H9 (cell line): ENCODE results near the gene RPL37A. TPM values are rescaled to one million over a fixed set of nuclear protein-coding genes. Genes with fewer than 3 reads are reported as not detected.

Source experiments
- DNase-seq: peaks from one replicate; pipeline ENCODE4 v3.0.0-alpha.2; 2017
- H2AFZ ChIP-seq: one replicate; pipeline ENCODE4 v1.6.1; 2013; ENCODE audit warnings: mild to moderate bottlenecking, low read length, control low read depth, moderate library complexity
- H2AK5ac ChIP-seq: 2 replicates; pipeline ENCODE4 v1.6.1; 2013; ENCODE audit warnings: low read length, control low read depth, mixed read lengths; ENCODE audit not compliant: insufficient read length
- H2BK120ac ChIP-seq: one replicate; pipeline ENCODE4 v1.6.1; 2013; ENCODE audit warnings: low read depth, mild to moderate bottlenecking, low read length, control low read depth, inconsistent platforms; ENCODE audit not compliant: poor library complexity, severe bottlenecking
- H2BK12ac ChIP-seq: 2 replicates; pipeline ENCODE4 v1.6.1; 2013; ENCODE audit warnings: low read length, control low read depth, mixed read lengths, low read depth; ENCODE audit not compliant: insufficient read length
- H2BK15ac ChIP-seq: 2 replicates; pipeline ENCODE4 v1.6.1; 2013; ENCODE audit warnings: low read depth, low read length, control low read depth
- H2BK20ac ChIP-seq: one replicate; pipeline ENCODE4 v1.6.1; 2013; ENCODE audit warnings: low read depth, mild to moderate bottlenecking, low read length, control low read depth, inconsistent platforms; ENCODE audit not compliant: poor library complexity, severe bottlenecking
- H2BK5ac ChIP-seq: 2 replicates; pipeline ENCODE4 v1.6.1; 2013; ENCODE audit warnings: low read length, control low read depth, mixed read lengths; ENCODE audit not compliant: insufficient read length
- H3K14ac ChIP-seq: 2 replicates; pipeline ENCODE4 v1.6.1; 2013; ENCODE audit warnings: low read length, control low read depth; ENCODE audit not compliant: insufficient read depth
- H3K18ac ChIP-seq: 2 replicates; pipeline ENCODE4 v1.6.1; 2013; ENCODE audit warnings: low read depth, mild to moderate bottlenecking, mixed read lengths, low read length, control low read depth; ENCODE audit not compliant: insufficient read length
- H3K23ac ChIP-seq: 2 replicates; pipeline ENCODE4 v1.6.1; 2013; ENCODE audit warnings: low read length, control low read depth, mixed read lengths, low read depth; ENCODE audit not compliant: insufficient read length
- H3K23me2 ChIP-seq: 2 replicates; pipeline ENCODE4 v1.6.1; 2013; ENCODE audit warnings: low read depth, mild to moderate bottlenecking, mixed read lengths, low read length, control low read depth; ENCODE audit not compliant: insufficient read length, poor library complexity, severe bottlenecking
- H3K27ac ChIP-seq: 2 replicates; pipeline ENCODE4 v1.5.1; 2013; ENCODE audit warnings: low read length, control low read depth, mixed read lengths, low read depth; ENCODE audit not compliant: insufficient read length
- H3K27me3 ChIP-seq: 2 replicates; pipeline ENCODE4 v1.6.1; 2013; ENCODE audit warnings: low read length, control low read depth, inconsistent platforms; ENCODE audit not compliant: insufficient read depth
- H3K4ac ChIP-seq: 2 replicates; pipeline ENCODE4 v1.6.1; 2013; ENCODE audit warnings: low read depth, mild to moderate bottlenecking, control low read depth, inconsistent platforms, low read length, moderate library complexity
- H3K4me1 ChIP-seq: 2 replicates; pipeline ENCODE4 v1.6.1; 2013; ENCODE audit warnings: low read length, control low read depth, inconsistent platforms; ENCODE audit not compliant: insufficient read depth
- H3K4me2 ChIP-seq: 2 replicates; pipeline ENCODE4 v1.6.1; 2013; ENCODE audit warnings: low read length, control low read depth, mixed read lengths; ENCODE audit not compliant: insufficient read length, insufficient read depth
- H3K56ac ChIP-seq: 2 replicates; pipeline ENCODE4 v1.6.1; 2013; ENCODE audit warnings: low read depth, mild to moderate bottlenecking, mixed read lengths, low read length, control low read depth; ENCODE audit not compliant: insufficient read length
- H3K79me1 ChIP-seq: 2 replicates; pipeline ENCODE4 v1.6.1; 2013; ENCODE audit warnings: low read depth, mild to moderate bottlenecking, moderate library complexity, low read length, control low read depth, inconsistent platforms; ENCODE audit not compliant: insufficient read depth, poor library complexity, severe bottlenecking
- H3K79me2 ChIP-seq: 2 replicates; pipeline ENCODE4 v1.6.1; 2013; ENCODE audit warnings: low read length, control low read depth, inconsistent platforms; ENCODE audit not compliant: insufficient read depth
- H3K9ac ChIP-seq: 2 replicates; pipeline ENCODE4 v1.6.1; 2013; ENCODE audit warnings: low read length, control low read depth, mixed read lengths; ENCODE audit not compliant: insufficient read length; ENCODE audit errors: extremely low read depth
- H3K9me3 ChIP-seq: one replicate; pipeline ENCODE4 v1.6.1; 2013; ENCODE audit warnings: low read depth, low read length, inconsistent platforms; ENCODE audit not compliant: control insufficient read depth
- H3T11ph ChIP-seq: one replicate; pipeline ENCODE4 v1.6.1; 2013; ENCODE audit warnings: mild to moderate bottlenecking, low read length, control low read depth, inconsistent platforms
- H4K20me1 ChIP-seq: one replicate; pipeline ENCODE4 v1.6.1; 2013; ENCODE audit not compliant: control insufficient read depth, insufficient read length, insufficient read depth
- H4K5ac ChIP-seq: 2 replicates; pipeline ENCODE4 v1.6.1; 2013; ENCODE audit warnings: low read depth, mild to moderate bottlenecking, mixed read lengths, low read length, control low read depth; ENCODE audit not compliant: insufficient read length
- H4K8ac ChIP-seq: replicated peaks from 2 replicates; pipeline ENCODE4 v1.6.1; 2013; ENCODE audit warnings: low read length, control low read depth, mixed read lengths, low read depth; ENCODE audit not compliant: insufficient read length
- H4K91ac ChIP-seq: 2 replicates; pipeline ENCODE4 v1.6.1; 2013; ENCODE audit warnings: low read depth, mild to moderate bottlenecking, moderate library complexity, mixed read lengths, low read length, control low read depth; ENCODE audit not compliant: insufficient read length
- H3K27ac Mint-ChIP-seq, 3 experiments: 2 replicates in 2 of 3; 3 replicates in 1 of 3; pipeline ENCODE4 v1.8.0; 2020 to 2021; ENCODE audit warnings: mixed read lengths in 3 of 3, mild to moderate bottlenecking in 1 of 3, moderate library complexity in 1 of 3
- H3K27me3 Mint-ChIP-seq: 2 replicates; pipeline ENCODE4 v1.8.0; 2021; ENCODE audit warnings: low read depth, mild to moderate bottlenecking, moderate library complexity, mixed read lengths
- H3K36me3 Mint-ChIP-seq, 3 experiments: 2 replicates in 2 of 3; 3 replicates in 1 of 3; pipeline ENCODE4 v1.8.0; 2020 to 2021; ENCODE audit warnings: low read depth in 3 of 3, mixed read lengths in 3 of 3; ENCODE audit not compliant: insufficient read depth in 1 of 3
- H3K4me1 Mint-ChIP-seq, 2 experiments: 2 replicates each; pipeline ENCODE4 v1.8.0; 2020; ENCODE audit warnings: mixed read lengths in 2 of 2
- H3K4me3 Mint-ChIP-seq, 2 experiments: 2 replicates in 1 of 2; 3 replicates in 1 of 2; pipeline ENCODE4 v1.8.0; 2020 to 2021; ENCODE audit warnings: mild to moderate bottlenecking in 2 of 2, mixed read lengths in 2 of 2, moderate library complexity in 1 of 2
- H3K9me3 Mint-ChIP-seq, 2 experiments: 2 replicates in 1 of 2; 3 replicates in 1 of 2; pipeline ENCODE4 v1.8.0; 2020; ENCODE audit warnings: mild to moderate bottlenecking in 2 of 2, mixed read lengths in 2 of 2, moderate library complexity in 1 of 2
- CTCF ChIP-seq: fragments of 200-600 bp; sonication (generic); conservative IDR thresholded peaks from 3 replicates; pipeline ENCODE4 v1.8.0; 2021; ENCODE audit warnings: antibody characterized with exemption, mild to moderate bottlenecking
- WGBS: extraction: QIAGEN DNeasy Blood & Tissue Kit; methylation state at CpG from one replicate; pipeline ENCODE4 v1.1.7; 2013; ENCODE audit warnings: missing lambda C conversion rate, low lambda C conversion rate, mixed read lengths; ENCODE audit not compliant: insufficient read length; ENCODE audit errors: extremely low coverage; 5-methylcytosine and 5-hydroxymethylcytosine counted together
- total RNA-seq: library from RNA; stranded (reverse); gene quantifications from 2 replicates; pipeline ENCODE4 v1.2.1, GENCODE V29; 2021

The RPL37A gene
- total RNA-seq, 1 experiment from 2014 or later = 3,769 TPM

DNA sequence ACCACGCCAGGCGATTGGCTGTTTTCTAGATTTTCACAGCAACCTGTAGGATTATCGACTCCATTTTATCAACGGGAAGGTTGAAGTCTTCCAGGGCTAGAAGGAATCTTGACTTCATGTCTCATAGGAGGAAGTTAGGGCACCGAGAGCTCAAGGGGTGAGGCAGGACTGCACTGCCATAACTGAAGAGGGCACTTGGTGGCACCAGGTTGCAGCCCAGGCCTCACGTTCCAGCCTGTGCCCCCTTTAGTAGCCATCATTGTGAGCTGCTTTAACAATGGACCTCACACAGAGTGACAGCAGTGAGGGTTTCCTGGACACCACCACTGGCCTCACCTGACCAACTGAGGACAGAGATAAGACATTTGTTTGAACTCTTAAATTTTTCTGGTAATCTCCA is 22.9 kb upstream of the RPL37A start:
- no peak overlapping the region for H2BK120ac ChIP-seq
- no peaks in the 10 kb centered on the region for H3K79me2 ChIP-seq
- no peaks in the 10 kb centered on the region for H3K9me3 Mint-ChIP-seq
- H3K27me3 Mint-ChIP-seq = no peaks in the 10 kb centered on the region
- WGBS = no CpG with 5 or more reads among the region's 6 CpGs
- H2BK5ac ChIP-seq = no peak overlapping the region
- no peaks in the 10 kb centered on the region for H3K79me1 ChIP-seq
- no peak for DNase-seq
- no peak overlapping the region for H3K9ac ChIP-seq
- H3K27ac Mint-ChIP-seq = no peak overlapping the region; a peak in 1 of 7 replicates
- H4K8ac ChIP-seq = no peak overlapping the region
- 0 out of 2 replicates have a peak, but pooled peaks cover 4% of the 10 kb centered on the region for H3K4me1 ChIP-seq
- H4K91ac ChIP-seq = no peak overlapping the region
- H3K14ac ChIP-seq = no peak overlapping the region
- H3K18ac ChIP-seq = no peak overlapping the region
- no peak overlapping the region for H3K4ac ChIP-seq
- H3K23ac ChIP-seq = no peak overlapping the region
- peaks cover 5 to 6% of the 10 kb centered on the region in 2 experiments; a peak in 3 of 4 replicates for H3K4me1 Mint-ChIP-seq
- H2AK5ac ChIP-seq = no peak overlapping the region
- H2BK12ac ChIP-seq = no peak overlapping the region
- no peak for TF ChIP-seq CTCF
- no peak overlapping the region for H2AFZ ChIP-seq
- no peaks in the 10 kb centered on the region for H3K27me3 ChIP-seq
- no peaks in the 10 kb centered on the region for H4K20me1 ChIP-seq
- no peak overlapping the region for H3K4me2 ChIP-seq
- no peaks in the 10 kb centered on the region for H3K23me2 ChIP-seq
- no peak overlapping the region for H4K5ac ChIP-seq
- H3K9me3 ChIP-seq = no peaks in the 10 kb centered on the region
- H2BK15ac ChIP-seq = no peak overlapping the region
- no peak overlapping the region for H3K56ac ChIP-seq
- no peak overlapping the region for H3T11ph ChIP-seq
- no peak overlapping the region for H3K27ac ChIP-seq
- no peak overlapping the region for H3K4me3 Mint-ChIP-seq
- H2BK20ac ChIP-seq = no peak overlapping the region
- H3K36me3 Mint-ChIP-seq = peaks cover 0 to 19% (median 5%) of the 10 kb centered on the region in 3 experiments; a peak in 4 of 7 replicates
